SIG-M5 (cell line): ENCODE results near the gene TSC2.
"Not testable (repeated sequence)": the region's sequence is repeated elsewhere in the genome, so short reads cannot be mapped to it uniquely, and the experiment has no call there.

Experiments used
- DNase-seq: peaks from one replicate; lab custom pipeline; 2025; lab: John Stamatoyannopoulos, UW

Gene TSC2

DNA sequence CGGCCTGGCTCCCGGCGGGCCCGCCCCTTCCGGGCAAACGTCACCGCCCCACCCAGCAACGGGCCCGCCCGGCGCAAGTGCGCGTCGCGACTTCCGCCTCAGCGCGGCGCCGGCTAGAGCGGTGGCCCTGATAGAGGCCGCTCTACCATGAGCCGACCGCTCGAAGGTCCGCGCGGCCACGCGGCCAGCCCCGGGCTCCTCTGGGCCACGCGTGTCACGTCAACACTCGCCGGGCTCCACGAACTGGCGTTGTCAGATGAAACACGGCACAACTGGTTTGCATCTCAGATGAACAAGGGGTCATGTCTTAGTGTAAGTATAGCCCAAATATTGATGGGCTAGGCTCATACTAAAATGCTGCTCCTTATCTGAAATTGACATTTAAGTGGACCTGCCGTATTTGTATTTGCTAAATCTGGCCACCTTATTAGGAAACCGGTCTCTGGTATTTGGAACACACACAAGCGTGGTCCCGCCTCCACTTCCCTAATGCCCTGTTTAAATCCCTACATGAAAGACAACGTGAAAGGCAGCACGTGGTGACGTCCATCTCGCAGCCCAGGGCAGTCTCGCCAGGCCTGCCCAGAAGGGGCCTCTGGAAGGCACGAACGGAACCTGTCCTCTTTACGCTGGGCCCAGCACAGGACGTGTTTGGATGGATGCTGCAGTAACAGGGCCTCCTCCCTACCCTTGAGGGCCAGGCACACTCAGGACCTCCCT is 37.8 kb upstream of the TSC2 start, which contains the start of gene ZNF598:
ZNF598 (minus strand) TSS at position 31 of the 720 bp plus-strand sequence.
- DNase-seq, result no peak

- DNase-seq, result not testable (repeated sequence)
Observed at GRCh38 chr16:2011726-2012125, 36.1 kb upstream of the TSC2 start.

DNA sequence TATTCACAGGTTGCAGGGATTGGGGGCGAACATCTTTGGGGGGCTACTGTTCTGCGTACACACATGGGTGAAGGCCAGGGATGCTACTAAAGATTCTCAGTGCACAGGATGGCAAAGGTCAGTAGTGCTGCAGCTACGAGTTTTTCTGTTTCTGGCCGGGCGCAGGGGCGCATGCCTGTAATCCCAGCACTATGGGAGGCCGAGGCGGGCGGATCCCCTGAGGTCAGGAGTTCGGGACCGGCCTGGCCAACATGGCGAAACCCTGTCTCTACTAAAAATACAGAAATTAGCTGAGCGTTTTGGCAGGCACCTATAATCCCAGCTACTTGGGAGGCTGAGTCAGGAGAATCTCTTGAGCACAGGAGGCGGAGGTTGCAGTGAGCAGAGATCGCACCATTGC is 34.3 kb upstream of the TSC2 start:
- no peak for DNase-seq

GRCh38 chr16:2015117-2015946 is 32.5 kb upstream of the TSC2 start:
- DNase-seq, result peak; percentile 53

GRCh38 chr16:2015947-2016208 is 31.9 kb upstream of the TSC2 start:
- DNase-seq, result no peak

DNA sequence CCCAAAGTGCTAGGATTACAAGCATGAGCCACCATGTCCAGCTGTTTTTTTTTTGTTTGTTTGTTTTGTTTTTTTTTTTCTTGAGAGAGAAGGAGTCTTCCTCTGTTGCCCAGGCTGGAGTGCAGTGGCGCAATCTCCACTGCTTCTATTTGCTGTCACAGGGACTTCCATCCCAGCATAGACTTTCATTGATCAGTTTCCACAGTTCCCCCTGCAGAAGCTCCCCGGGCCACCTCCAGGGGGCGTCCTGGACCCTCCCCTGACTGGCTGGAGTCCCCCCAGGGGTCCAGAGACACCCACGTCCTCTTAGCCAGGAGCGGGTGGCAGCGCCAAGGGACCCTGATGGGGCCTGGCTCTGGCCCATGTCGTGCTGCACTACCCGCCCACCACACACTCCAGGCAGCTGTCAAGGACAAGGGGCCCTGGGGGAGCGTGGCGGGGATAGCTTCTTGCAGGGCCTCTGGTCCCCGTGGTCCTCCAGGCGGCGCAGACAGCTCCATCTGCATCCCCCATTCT is 31.3 kb upstream of the TSC2 start:
- no peak for DNase-seq

DNA sequence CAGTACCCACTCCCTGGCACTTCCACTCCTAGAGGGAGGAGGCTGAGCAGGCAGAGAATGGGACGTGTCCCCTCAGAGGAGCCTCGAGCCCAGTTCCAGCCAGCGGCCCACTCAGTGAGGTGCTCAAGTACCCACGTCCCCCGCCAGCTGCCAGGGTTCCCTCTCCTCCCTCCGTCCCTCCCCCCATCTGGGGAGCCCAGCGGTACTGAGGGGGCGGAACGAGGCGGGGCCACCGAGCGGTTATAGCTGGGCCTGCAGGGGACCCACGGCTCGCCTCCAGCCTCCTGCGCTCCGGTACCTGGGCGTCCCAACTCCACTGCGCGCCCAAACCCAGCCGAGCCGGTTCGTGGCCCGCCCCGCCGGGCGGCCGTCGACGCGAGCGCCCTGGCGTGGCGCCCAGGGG is 28.3 kb upstream of the TSC2 start, which contains the start of gene NPW:
NPW (plus strand) TSS at position 268 of the 403 bp plus-strand sequence.
- DNase-seq, result no peak

DNA sequence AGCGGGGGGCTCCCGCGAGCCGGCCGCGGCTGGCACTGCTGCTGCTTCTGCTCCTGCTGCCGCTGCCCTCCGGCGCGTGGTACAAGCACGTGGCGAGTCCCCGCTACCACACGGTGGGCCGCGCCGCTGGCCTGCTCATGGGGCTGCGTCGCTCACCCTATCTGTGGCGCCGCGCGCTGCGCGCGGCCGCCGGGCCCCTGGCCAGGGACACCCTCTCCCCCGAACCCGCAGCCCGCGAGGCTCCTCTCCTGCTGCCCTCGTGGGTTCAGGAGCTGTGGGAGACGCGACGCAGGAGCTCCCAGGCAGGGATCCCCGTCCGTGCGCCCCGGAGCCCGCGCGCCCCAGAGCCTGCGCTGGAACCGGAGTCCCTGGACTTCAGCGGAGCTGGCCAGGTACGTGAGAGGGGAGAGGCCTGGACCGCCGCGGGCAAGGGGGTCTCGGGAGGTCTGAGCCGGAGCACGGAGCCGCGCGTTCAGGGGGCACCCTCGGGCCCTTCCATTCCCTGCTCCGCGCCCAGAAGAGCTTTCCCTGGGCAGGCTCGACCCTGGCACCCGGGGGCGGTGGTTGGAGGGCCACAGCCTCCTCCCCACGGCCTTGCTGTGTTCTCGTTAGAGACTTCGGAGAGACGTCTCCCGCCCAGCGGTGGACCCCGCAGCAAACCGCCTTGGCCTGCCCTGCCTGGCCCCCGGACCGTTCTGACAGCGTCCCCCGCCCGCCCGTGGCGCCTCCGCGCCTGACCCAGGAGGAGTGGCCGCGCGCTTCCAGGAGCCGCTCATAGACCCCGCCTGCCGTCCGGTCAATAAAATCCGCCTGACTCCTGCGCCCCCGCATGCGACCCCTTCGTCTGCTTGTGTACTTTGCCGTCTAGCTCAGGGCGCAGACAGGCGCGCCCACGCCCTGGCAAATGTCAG is 27.6 kb upstream of the TSC2 start:
- DNase-seq, result no peak

DNA sequence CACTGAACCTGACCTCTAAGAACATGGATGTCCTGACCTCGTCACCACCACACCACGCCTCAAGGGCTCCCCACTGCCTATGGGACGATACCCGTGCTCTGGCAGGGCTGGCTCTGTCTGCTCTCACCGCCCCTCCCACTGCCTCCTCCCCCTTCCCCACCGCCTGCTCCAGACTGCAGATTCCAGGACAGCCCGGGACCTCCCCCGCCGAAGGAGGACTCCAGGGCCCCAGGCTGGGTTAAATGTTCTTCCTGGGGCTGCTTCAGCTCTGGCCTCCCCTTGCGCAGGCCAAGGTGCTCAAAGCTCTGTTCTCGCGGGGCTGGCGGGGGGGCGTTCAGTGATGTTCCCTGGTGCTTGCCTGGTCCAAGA is 25.1 kb upstream of the TSC2 start:
- DNase-seq, result no peak

DNA sequence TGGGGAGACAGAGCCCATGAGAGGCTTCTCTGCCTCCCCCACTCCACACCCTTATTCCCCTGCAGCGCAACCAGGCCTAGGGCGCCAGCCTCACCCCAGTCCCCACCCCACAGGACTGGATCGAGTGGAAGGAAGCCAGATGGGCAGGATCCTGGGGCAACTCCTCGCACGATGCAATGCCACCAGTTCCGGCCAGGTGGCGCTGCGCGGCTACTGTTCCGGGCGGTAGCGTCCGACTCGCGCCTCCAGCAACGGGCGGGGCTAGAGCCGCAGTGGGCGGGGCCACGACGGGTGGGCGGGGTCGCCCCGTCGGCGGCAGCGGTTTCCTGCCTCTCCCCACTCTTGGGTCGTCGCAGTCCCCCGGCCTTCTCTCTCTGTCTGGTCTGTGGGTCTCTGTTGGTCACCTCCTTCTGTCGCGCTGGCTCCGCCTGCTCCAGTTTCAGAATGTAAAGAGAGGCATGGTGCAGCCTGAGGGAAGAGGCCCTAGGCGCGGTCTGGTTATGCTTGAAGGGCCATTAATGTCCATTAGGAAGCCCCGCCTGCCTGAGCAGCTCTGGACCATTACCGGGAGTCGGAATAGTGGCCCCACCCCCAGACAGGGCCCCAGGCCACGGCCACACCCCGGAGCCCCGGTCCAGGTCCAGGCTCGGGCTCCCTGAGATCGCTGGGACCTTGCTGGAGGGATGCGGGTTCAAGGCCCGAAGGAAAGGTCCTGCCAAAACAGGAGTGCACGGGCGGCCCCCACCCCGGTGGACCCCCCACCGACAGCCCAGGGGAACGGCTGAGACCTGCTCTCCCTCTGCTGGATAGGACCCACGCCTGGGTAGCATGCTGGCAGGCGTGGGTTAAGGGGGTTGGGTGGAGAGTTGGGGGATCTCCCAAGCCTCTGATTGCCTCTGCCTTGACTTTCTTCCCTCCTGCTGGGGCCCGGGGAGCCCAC is 24.4 kb upstream of the TSC2 start:
- no peak for DNase-seq

GRCh38 chr16:2024032-2024420 is 23.8 kb upstream of the TSC2 start:
- DNase-seq, result no peak

DNA sequence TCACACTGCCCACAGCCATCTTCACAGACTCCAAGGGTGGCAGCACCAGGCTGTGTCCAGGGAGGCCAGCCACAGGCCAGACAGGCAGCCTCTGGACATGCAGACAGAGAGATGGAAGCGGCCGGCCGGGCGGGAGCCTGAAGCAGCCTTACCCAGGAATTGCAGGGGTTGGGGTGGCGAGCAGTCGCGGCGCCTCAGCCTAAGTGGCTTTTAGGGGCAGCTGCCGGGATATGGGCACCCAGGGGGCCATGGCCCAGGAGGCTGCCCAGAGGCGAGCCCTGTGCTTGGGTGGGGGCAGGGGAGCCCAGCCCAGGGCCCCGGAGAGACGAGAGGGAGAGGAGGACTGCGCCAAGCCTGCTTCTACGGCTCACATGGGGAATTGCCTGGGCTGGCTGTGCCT is 22.5 kb upstream of the TSC2 start:
- DNase-seq, result no peak

DNA sequence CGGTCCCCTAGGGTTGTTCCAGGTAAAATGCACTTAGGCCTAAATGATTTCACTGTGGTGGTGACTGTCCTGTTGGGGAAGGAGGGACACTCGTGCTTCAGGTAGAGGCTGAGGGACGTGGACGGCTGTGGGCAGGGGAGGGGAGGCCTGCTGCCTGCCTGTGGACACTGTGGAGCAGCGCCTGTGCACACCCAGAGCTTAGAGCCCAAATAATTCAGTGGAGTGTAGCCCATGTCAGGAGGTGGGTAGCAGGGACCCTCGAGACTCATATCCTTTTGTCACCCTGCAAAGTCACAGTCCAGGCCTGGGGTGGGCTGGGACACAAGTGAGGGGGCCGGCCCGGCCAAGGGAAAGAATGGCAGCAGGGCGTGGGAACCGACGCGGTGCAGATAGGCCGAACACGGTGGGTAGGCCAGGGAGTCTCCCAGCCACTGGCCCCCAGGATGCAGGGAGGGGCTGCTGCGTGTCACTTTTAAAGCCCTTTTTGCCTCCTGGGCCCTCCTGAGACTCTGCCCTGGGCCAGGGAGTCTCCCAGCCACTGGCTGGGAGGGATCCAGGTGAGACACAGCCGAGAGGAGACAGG is 21.8 kb upstream of the TSC2 start:
- DNase-seq, result no peak

GRCh38 chr16:2026461-2027023 is 21.2 kb upstream of the TSC2 start, which contains the start of gene NHERF2:
Gene NHERF2, plus strand, starts transcription at chr16:2026902. Its CDS starts 104 bp downstream, at chr16:2027006.
- DNase-seq, result no peak

GRCh38 chr16:2027024-2028010 is 20.5 kb upstream of the TSC2 start:
- no peak for DNase-seq

- no peak for DNase-seq
Observed at GRCh38 chr16:2028146-2028545, 19.6 kb upstream of the TSC2 start.

GRCh38 chr16:2028620-2029220 is 19.1 kb upstream of the TSC2 start:
- no peak for DNase-seq

DNA sequence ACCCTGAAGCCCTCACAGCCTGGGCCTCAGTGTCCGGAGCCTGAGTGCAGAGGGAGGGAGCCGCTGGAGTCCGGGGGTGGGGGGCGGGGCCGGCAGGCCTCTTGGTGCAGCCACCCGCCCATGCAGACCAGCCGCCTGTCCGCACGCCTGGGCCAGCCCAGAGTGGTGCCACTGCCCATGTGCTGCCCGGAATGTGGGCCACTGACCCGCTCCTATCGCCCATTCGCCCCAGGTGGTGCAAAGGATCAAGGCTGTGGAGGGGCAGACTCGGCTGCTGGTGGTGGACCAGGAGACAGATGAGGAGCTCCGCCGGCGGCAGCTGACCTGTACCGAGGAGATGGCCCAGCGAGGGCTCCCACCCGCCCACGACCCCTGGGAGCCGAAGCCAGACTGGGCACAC is 18.4 kb upstream of the TSC2 start:
- no peak for DNase-seq

DNA sequence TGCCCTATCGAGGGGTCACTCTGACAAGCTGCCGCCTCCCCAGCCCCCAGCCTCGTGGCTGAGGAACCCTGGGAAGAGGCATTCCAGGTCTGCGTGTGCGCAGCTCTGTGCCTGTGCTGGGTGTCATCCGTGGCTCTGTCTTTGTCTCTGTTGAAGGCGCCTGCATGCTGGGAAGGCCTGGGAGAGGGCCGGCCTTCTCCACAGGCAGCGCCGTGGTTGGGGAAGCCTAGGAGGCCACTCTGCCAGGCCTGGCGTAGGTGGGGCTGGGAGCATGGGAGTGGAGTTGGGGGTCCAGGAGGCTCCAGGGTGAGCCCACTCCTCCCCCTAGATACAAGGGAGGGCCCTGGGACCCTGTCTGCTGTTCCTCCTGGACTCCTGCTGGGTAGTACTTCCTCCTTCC is 17.7 kb upstream of the TSC2 start:
- no peak for DNase-seq
